Parathyroid adenoma (tissue), 2 donors: Measurements from ENCODE around the gene RGMB.

Experiments used
- H2AFZ ChIP-seq: fragments of 300-600 bp; sonication (generic); one replicate; pipeline ENCODE4 v1.7.0; 2017; ENCODE audit warnings: antibody characterized with exemption, mild to moderate bottlenecking
- H3K27ac ChIP-seq: fragments of 300-600 bp; sonication (generic); one replicate; pipeline ENCODE4 v1.7.0; 2017
- H3K27me3 ChIP-seq: fragments of 300-600 bp; sonication (generic); one replicate; pipeline ENCODE4 v1.7.0; 2017; ENCODE audit warnings: low read length; ENCODE audit not compliant: control insufficient read depth, insufficient read depth
- H3K36me3 ChIP-seq: fragments of 300-600 bp; sonication (generic); one replicate; pipeline ENCODE4 v1.7.0; 2017; ENCODE audit warnings: low read length; ENCODE audit not compliant: control insufficient read depth, insufficient read depth
- H3K4me1 ChIP-seq: fragments of 300-600 bp; sonication (generic); one replicate; pipeline ENCODE4 v1.7.0; 2017; ENCODE audit warnings: control low read depth
- H3K4me2 ChIP-seq: fragments of 300-600 bp; sonication (generic); one replicate; pipeline ENCODE4 v1.7.0; 2017; ENCODE audit warnings: low read length
- H3K4me3 ChIP-seq: fragments of 300-600 bp; sonication (generic); one replicate; pipeline ENCODE4 v1.7.0; 2017; ENCODE audit warnings: low read depth, low read length
- H3K79me2 ChIP-seq: fragments of 300-600 bp; sonication (generic); one replicate; pipeline ENCODE4 v1.7.0; 2017; ENCODE audit warnings: control low read depth
- H3K9ac ChIP-seq: fragments of 300-600 bp; sonication (generic); one replicate; pipeline ENCODE4 v1.7.0; 2017; ENCODE audit warnings: mild to moderate bottlenecking
- H3K9me3 ChIP-seq: fragments of 300-600 bp; sonication (generic); one replicate; pipeline ENCODE4 v1.7.0; 2017; ENCODE audit warnings: low read length; ENCODE audit not compliant: control insufficient read depth
- TF ChIP-seq, protein P1 (sequence below): fragments of 300-600 bp; sonication (generic); IDR thresholded peaks from one replicate; pipeline ENCODE4 v1.7.0; 2017; ENCODE audit warnings: antibody characterized with exemption, mild to moderate bottlenecking
- donor health status: primary hyperparathyroidism.

RGMB gene

GRCh38 chr5:98773214-98773463 is 324 bp upstream of the RGMB start:
- H3K9ac ChIP-seq = no peak overlapping the region

DNA sequence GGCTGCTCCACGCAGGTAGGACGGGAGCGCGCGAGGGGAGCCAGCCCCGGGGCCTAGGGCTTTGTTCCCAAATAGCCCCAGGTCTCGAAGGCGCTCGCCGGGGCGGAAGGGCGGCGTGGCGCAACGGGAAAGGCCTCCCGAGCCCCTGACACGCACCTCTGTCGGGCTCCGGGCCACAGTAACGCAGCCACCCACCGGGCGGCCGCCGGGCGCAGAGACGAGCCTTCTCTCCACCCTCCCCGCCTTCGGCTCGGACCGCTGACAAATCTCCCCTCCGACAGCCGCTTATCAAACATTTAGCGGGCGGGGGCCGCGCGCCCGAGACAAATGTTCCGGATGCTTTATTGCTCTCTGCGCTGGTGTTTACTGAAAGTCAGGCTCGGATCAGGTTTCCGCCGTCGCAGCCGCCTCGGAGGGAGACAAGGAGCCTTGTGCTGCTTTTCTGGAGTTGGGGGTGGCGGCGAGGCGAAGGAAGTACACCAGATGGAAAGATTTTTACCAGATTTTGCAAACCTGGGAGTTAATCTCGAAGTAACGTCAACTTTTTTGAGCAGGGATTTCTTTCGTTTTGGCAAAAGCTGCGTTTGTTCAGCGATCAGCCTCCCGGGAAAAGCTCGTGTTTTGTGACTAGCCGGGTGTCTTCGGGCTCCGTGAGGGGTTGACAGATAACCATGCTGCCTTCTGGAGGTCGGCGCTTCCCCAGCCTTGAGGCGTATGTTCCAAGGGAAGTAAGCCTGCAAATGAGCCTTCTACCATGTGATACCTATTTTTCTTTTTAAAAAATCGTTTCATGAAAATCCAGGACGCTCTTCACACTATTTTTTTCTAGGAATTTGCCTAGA is 950 bp downstream of the RGMB start:
- peaks cover 29% of the 10 kb centered on the region for H3K79me2 ChIP-seq
- TF ChIP-seq, protein P1, sequence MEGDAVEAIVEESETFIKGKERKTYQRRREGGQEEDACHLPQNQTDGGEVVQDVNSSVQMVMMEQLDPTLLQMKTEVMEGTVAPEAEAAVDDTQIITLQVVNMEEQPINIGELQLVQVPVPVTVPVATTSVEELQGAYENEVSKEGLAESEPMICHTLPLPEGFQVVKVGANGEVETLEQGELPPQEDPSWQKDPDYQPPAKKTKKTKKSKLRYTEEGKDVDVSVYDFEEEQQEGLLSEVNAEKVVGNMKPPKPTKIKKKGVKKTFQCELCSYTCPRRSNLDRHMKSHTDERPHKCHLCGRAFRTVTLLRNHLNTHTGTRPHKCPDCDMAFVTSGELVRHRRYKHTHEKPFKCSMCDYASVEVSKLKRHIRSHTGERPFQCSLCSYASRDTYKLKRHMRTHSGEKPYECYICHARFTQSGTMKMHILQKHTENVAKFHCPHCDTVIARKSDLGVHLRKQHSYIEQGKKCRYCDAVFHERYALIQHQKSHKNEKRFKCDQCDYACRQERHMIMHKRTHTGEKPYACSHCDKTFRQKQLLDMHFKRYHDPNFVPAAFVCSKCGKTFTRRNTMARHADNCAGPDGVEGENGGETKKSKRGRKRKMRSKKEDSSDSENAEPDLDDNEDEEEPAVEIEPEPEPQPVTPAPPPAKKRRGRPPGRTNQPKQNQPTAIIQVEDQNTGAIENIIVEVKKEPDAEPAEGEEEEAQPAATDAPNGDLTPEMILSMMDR = no peak
- H3K4me2 ChIP-seq = peak overlapping the region; percentile 74
- peak overlapping the region; percentile 82 for H2AFZ ChIP-seq
- H3K4me3 ChIP-seq = peak overlapping the region; percentile 78
- H3K9me3 ChIP-seq = no peaks in the 10 kb centered on the region
- no peaks in the 10 kb centered on the region for H3K36me3 ChIP-seq
- no peaks in the 10 kb centered on the region for H3K27me3 ChIP-seq
- H3K9ac ChIP-seq = peak overlapping the region; percentile 38
- H3K4me1 ChIP-seq = peaks cover 10% of the 10 kb centered on the region
- H3K27ac ChIP-seq = peak overlapping the region; percentile 85

More at GRCh38 chr5:98773214-98773463, 324 bp upstream of the RGMB start:
- H3K79me2 ChIP-seq = peaks cover 25% of the 10 kb centered on the region
- TF ChIP-seq, protein P1 = no peak
- no peaks in the 10 kb centered on the region for H3K36me3 ChIP-seq
- peak overlapping the region; percentile 85 for H3K27ac ChIP-seq
- no peaks in the 10 kb centered on the region for H3K9me3 ChIP-seq
- H3K4me2 ChIP-seq = peak overlapping the region; percentile 84
- peak overlapping the region; percentile 87 for H2AFZ ChIP-seq
- H3K27me3 ChIP-seq = no peaks in the 10 kb centered on the region
- peak overlapping the region; percentile 78 for H3K4me3 ChIP-seq
- H3K4me1 ChIP-seq = peaks cover 8% of the 10 kb centered on the region

DNA sequence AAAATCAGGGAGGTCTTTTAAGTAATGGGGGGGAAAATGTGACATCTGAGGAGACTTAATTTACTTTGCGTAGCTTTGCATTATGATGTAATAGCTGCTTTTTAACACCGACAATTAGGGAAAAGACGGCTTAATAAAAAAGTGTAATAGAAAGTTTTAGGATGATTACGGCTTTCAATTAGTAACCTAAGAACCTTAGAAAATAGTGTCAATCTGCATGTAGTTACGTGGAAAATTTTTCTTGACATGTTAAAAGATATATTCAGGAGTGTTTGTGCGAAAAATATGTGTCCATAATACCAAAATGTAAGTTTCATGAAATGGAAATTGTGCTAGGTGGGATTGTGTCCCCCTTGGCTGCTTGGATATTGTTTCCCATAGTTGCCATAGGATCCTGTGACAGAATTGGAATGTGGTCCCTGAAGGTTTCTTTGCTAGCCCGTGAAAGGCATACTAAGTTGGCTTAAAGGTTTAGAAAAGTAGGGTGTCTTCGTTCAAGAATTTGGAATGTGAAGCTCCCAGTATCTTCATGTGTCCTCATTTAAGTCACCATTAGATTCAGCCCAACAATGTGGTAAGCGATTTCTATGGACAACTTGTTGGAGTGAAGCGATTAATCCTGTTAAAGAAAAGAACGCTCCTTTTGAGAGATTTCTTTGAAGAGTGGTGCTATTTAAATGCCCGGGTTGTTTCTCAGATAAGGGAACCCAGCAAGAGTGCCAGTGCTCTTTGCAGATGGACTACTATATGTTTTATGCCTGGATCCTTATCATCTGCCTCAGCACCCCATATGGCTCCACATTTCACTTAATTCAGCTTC is 2.0 kb downstream of the RGMB start:
- peaks cover 39% of the 10 kb centered on the region for H3K79me2 ChIP-seq
- no peak overlapping the region for H3K9ac ChIP-seq
- peaks cover 13% of the 10 kb centered on the region for H3K4me1 ChIP-seq
- H3K4me3 ChIP-seq = peak overlapping the region; percentile 78
- no peaks in the 10 kb centered on the region for H3K9me3 ChIP-seq
- H3K27me3 ChIP-seq = no peaks in the 10 kb centered on the region
- H2AFZ ChIP-seq = no peak overlapping the region
- peak overlapping the region; percentile 74 for H3K4me2 ChIP-seq
- TF ChIP-seq, protein P1 = no peak
- H3K27ac ChIP-seq = no peak overlapping the region
- no peaks in the 10 kb centered on the region for H3K36me3 ChIP-seq

- Histone ChIP-seq H3K79me2 (peaks cover 46% of the 10 kb centered on the region), H3K27me3 (no peaks in the 10 kb centered on the region), H3K4me2 (no peak overlapping the region), H3K9me3 (no peaks in the 10 kb centered on the region), H3K4me1 (peaks cover 13% of the 10 kb centered on the region), H3K9ac (no peak overlapping the region), H3K4me3 (no peak overlapping the region), H2AFZ (no peak overlapping the region), H3K27ac (no peak overlapping the region), H3K36me3 (no peaks in the 10 kb centered on the region)
- TF ChIP-seq, protein P1 = no peak
Measured at GRCh38 chr5:98776066-98776705, 2.7 kb downstream of the RGMB start.
